ENCODE measurements around the gene HDAC9.

HDAC9 gene

GRCh38 chr7:18607025-18607424, 111.5 kb downstream of the HDAC9 start:
- DNase-seq = no peak

DNA sequence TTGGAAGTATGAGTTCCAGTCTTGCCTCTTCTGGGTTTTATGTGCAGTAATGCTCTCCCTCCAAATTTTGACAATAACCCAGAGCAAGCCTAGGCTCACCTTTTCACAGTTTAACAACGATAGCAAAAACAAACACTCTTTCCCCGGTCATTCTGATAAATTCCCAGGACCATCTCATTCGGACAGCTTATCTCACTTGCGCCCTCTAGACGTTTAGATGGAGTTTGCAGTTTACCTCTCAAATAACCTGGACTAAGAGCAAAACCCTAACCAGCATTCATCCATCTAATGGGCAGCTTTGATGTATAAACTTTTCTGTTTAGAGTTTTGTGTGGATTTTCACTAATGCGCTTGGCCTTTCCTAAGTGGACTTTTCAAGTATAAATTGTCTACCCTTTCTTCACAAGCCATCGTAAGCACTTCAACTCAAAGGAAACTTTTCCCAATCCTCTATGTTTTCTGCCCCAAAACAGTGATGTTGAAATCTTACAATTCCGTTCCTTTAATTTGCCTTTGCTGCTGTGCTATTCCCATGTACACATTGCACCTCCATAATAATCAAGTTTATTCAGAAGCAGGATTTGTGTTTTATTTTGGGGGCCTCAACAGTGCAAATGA, 114.9 kb downstream of the HDAC9 start:
- no peak for DNase-seq

GRCh38 chr7:18614841-18615240, 119.3 kb downstream of the HDAC9 start:
- DNase-seq = no peak

GRCh38 chr7:18619311-18619710, 123.8 kb downstream of the HDAC9 start:
- DNase-seq = no peak

GRCh38 chr7:18623389-18623788, 127.8 kb downstream of the HDAC9 start:
- DNase-seq = no peak

DNA sequence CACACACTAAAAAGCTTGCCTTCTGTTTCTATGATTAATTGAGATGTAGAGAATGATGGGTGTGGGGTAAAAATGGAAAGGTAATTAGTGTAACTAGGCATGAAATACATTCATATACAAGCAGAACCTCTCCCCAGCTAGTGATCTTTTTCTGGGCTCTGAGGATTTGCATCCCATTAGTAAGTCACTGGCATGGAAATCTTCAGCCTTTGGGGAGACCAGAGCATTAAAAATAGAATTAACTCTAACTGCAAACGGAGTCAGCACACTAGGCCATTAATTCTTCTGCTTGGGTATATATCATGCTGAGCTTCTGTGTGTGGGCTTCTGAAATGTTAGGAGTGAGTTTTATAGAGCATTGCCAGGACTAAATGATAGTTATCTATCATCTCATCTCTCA, 128.9 kb downstream of the HDAC9 start:
- DNase-seq = no peak

DNA sequence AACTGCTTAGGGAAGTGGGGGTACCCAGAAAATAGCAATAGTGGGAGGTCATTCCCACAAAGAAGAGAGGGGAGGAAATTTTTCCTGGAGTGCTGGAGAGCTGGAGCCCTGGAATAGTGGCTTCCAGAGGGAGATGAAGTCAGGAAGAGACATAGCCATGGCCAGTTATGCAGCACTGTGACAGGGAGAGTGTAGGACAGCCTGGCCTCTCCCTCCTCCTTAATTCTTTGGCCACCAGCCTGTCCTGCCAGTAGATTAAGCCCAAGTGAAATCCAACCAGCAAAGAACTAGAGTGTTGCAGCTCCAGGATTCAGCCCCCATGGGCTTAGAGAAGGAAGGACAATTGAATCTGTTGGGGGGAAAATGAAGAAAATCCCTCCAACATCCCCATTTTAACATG, 130.5 kb downstream of the HDAC9 start:
- no peak for DNase-seq

DNA sequence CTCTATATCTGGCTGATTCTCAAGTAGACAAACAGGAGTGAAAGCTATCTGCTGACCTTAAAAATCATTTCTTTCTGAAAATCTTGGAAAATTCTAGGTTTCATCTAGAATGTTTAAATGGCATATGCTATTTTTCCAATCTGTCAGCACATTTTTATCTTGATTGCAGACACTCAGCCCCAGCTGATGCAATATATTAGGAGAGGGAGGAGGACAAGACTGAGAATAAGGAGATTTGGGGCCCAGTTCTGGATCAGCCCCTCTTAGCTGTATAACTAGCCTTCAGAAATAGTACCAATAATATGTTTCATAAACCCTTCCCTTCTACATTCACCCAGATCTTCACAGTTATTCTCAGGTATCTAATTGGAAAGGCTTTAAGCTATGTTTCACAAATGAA, 131.2 kb downstream of the HDAC9 start:
- DNase-seq = no peak

- DNase-seq = no peak
These were observed 142.0 kb downstream of the HDAC9 start for GRCh38 chr7:18637516-18637915.

GRCh38 chr7:18638594-18639452, 143.3 kb downstream of the HDAC9 start:
- DNase-seq = peak; percentile 25

DNA sequence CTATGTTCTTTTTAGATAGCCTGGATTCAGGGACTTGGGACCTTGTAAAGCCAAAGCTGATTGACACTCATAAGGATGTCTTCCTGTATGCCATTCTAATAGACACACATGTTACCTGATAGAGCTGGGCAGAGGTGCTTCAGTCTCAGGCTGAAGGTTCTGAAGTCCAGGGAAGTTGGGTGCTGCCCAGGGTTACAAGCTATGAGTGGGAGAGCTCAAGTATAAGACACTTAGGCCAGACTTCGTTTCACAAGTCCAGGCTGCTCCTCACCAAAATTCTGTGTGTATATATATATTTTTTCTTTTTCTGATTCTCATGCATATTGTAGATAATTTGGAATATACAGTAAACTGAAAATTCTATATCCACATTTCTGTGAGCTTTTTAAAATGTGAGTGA, 144.2 kb downstream of the HDAC9 start:
- DNase-seq = no peak

GRCh38 chr7:18644981-18645380, 149.4 kb downstream of the HDAC9 start:
- no peak for DNase-seq

DNA sequence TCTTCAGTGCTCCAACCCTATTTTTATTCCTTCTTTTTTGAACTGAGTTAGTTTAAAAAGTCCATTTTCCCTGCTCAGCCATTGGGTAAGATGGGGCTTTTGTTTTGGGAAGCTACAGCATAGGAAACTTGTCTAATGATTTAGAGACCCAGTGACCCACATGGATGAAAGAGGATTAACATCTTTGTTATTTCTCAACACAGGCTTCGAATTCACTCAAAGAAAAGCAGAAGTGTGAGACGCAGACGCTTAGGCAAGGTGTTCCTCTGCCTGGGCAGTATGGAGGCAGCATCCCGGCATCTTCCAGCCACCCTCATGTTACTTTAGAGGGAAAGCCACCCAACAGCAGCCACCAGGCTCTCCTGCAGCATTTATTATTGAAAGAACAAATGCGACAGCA, 152.0 kb downstream of the HDAC9 start:
- DNase-seq = no peak

DNA sequence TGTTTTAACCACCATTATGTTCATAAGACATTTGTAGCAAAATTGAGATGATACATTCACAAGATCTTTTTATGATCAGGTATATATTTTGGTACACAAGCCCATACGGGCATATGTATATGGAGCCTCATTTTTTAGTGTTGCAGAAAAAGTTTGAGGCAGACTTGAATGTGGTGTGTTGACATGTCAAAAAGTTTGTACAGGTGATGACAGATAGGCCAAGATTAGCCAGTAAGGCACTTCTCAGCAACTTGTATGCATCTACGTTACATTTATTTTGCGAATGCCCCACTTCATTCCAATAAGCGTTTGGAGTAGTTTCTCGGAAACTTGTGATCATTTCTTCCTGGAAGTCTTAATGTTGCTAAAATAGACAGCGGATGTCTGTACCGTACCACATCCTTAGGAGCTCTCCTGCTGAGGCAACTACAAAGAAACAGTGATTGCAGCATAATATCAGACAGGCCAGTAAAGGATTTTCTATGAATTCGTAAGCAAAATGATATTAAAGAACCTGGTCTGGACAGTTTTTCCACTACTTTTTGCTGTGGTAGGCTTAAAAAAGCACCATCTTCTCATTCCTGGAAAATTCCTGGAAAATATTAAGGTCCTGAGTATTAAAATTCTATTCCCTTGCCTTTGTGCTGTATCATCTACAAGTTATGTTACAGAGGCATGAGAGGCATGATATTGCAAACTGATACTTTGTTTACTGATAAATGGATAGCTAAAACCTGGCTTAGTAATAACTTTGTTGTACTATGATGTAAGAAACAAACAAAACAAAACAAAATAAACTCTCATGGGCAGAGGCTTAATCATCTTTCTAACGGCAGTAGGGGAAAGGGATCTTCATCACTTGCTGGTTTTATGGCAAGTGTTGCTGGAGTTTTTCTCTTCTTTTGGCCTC, 153.6 kb downstream of the HDAC9 start:
- peak; percentile 11 for DNase-seq

GRCh38 chr7:18653381-18654155, 158.0 kb downstream of the HDAC9 start:
- no peak for DNase-seq

- DNase-seq = no peak
These were observed 159.2 kb downstream of the HDAC9 start for GRCh38 chr7:18654709-18655108.

DNA sequence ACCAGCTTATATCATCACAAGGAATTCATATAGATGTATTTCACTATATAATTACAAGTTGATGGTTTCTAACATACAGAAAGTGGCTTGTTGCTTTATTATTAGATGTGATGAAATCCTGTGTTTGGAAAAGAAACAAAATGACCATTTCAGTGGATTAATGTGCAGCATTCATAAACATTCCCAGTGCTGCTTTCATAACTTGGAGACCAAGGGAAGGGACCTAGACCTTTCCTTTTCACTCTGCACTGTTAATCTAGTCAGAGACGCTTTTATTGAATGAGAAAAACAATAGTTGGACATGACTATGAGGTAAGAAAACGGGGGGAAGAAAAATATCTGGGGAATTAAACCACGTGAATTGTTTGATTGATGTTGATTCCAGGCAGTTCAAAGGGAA, 160.0 kb downstream of the HDAC9 start:
- DNase-seq = no peak

DNA sequence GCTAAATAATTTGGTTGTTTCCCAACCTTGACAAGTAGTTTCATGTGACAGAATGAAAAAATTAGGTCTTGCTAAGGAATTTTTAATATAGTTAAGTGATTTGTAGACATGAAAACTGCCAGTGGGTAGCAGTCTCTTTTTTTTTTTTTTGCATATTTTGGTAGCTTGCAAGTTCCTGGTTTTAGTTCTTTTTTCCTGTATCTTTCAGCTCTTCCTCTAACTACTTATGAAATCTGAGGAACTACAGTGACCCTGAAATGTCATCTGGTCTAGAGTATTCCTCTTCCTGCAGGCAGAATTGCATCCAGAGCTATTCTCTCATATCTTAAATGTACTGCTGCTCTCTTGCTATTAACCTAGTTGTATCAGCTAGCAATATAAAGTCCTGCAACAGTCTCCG, 160.4 kb downstream of the HDAC9 start:
- no peak for DNase-seq

DNA sequence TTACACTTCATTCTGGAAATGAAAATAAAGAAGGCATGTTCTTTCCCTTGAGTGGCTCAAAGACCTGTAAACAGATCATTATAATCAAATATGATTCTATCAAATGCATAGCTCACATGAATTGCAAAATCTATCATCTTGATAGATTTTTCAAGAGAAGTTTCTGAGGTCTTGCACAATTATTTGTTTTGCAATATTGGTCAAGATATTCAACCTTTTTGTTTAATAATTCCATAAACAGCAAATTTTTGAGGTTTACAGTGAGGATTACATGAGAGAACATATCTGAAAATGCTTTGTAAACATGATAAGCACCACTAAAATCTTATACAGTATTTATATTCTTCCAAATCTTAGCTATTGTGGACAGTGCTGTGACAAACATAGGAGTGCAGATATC, 160.8 kb downstream of the HDAC9 start:
- no peak for DNase-seq

DNA sequence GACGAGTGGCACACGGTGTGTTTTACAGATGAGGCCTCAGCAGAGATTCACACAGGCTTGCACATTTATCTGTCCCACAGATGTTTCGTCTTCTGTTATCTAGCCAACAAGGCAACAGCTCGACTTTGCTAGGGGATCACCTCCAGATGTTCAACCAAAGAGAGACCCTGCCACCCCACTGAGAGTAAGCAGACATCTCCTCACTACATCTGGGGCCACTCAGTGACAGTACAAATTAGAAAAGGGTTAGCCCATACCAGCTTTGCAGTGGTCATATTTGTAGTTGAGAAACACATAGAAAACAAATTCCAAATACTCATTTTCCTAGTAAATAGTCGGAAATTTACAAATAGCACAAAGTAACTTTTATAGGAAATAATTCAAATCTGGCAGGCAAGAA, 164.2 kb downstream of the HDAC9 start:
- no peak for DNase-seq

- no peak for DNase-seq
These were observed 167.8 kb downstream of the HDAC9 start for GRCh38 chr7:18663321-18663720.

GRCh38 chr7:18666107-18666728, 170.7 kb downstream of the HDAC9 start:
- DNase-seq = peak; percentile 57
